Liver (tissue), 9 donors: Measurements from ENCODE around the gene SLC25A29. TPM values are rescaled to one million over a fixed set of nuclear protein-coding genes. Genes with fewer than 3 reads are reported as not detected.

ENCODE experiments used
- DNase-seq: peaks from one replicate; pipeline ENCODE4 v3.0.0-alpha.2; 2017; ENCODE audit warnings: low spot score
- H3K27ac ChIP-seq, 2 donors: one replicate each; pipeline ENCODE4 v1.7.0; 2013; ENCODE audit warnings: inconsistent platforms in 2 of 2, low read length in 2 of 2, control low read depth in 1 of 2, low read depth in 1 of 2, mild to moderate bottlenecking in 1 of 2
- H3K27me3 ChIP-seq, 4 donors: one replicate each; pipeline versions ENCODE4 v1.6.1 to v1.7.0; 2013; ENCODE audit warnings: low read length in 3 of 4, inconsistent platforms in 1 of 4, mild to moderate bottlenecking in 1 of 4, moderate library complexity in 1 of 4; ENCODE audit not compliant: control insufficient read depth in 4 of 4, insufficient read depth in 4 of 4
- H3K36me3 ChIP-seq, 4 donors: one replicate each; pipeline versions ENCODE4 v1.6.1 to v1.7.0; 2013; ENCODE audit warnings: low read length in 3 of 4, mild to moderate bottlenecking in 3 of 4, low read depth in 1 of 4, moderate library complexity in 1 of 4; ENCODE audit not compliant: control insufficient read depth in 4 of 4, insufficient read depth in 3 of 4
- H3K4me1 ChIP-seq, 4 donors: one replicate each; pipeline versions ENCODE4 v1.6.1 to v1.7.0; 2013; ENCODE audit warnings: low read length in 3 of 4, mild to moderate bottlenecking in 3 of 4, moderate library complexity in 1 of 4; ENCODE audit not compliant: control insufficient read depth in 4 of 4, insufficient read depth in 4 of 4
- H3K4me3 ChIP-seq, 3 donors: one replicate each; pipeline versions ENCODE4 v1.6.1 to v1.7.0; 2013; ENCODE audit warnings: low read length in 3 of 3, control low read depth in 1 of 3, low read depth in 1 of 3, mild to moderate bottlenecking in 1 of 3
- H3K9ac ChIP-seq, 2 donors: one replicate each; pipeline ENCODE4 v1.7.0; 2013; ENCODE audit warnings: low read length in 2 of 2, mild to moderate bottlenecking in 2 of 2, moderate library complexity in 2 of 2, control low read depth in 1 of 2, low read depth in 1 of 2
- H3K9me3 ChIP-seq, 4 donors: one replicate each; pipeline versions ENCODE4 v1.6.1 to v1.7.0; 2013; ENCODE audit warnings: low read length in 3 of 4; ENCODE audit not compliant: control insufficient read depth in 4 of 4
- EGR1 ChIP-seq, 2 donors: IDR thresholded peaks; 2 replicates each; pipeline ENCODE4 v1.6.1; 2016 to 2018; ENCODE audit warnings: antibody characterized with exemption in 2 of 2, low read depth in 2 of 2
- FOXA1 ChIP-seq: IDR thresholded peaks from 2 replicates; pipeline ENCODE4 v1.6.1; 2016; ENCODE audit warnings: antibody characterized with exemption
- FOXA2 ChIP-seq: IDR thresholded peaks from 2 replicates; pipeline ENCODE4 v1.6.1; 2016; ENCODE audit warnings: antibody characterized with exemption
- GABPA ChIP-seq, 2 donors: IDR thresholded peaks in 1 of 2; conservative IDR thresholded peaks in 1 of 2; 2 replicates each; pipeline ENCODE4 v1.6.1; 2016; ENCODE audit warnings: antibody characterized with exemption in 2 of 2, mild to moderate bottlenecking in 1 of 2, moderate library complexity in 1 of 2
- HNF4A ChIP-seq, 2 donors: conservative IDR thresholded peaks; 2 replicates each; pipeline ENCODE4 v1.6.1; 2016; ENCODE audit warnings: antibody characterized with exemption in 2 of 2, mild to moderate bottlenecking in 2 of 2
- HNF4G ChIP-seq: IDR thresholded peaks from 2 replicates; pipeline ENCODE4 v1.6.1; 2016; ENCODE audit warnings: antibody characterized with exemption
- JUND ChIP-seq, 2 donors: IDR thresholded peaks; 2 replicates each; pipeline ENCODE4 v1.6.1; 2016; ENCODE audit warnings: antibody characterized with exemption in 2 of 2
- NR2F2 ChIP-seq: IDR thresholded peaks from 2 replicates; pipeline ENCODE4 v1.6.1; 2016; ENCODE audit warnings: antibody characterized with exemption
- RAD21 ChIP-seq, 2 donors: IDR thresholded peaks; 2 replicates each; pipeline ENCODE4 v1.6.1; 2016; ENCODE audit warnings: antibody characterized with exemption in 2 of 2, mild to moderate bottlenecking in 2 of 2
- RXRA ChIP-seq, 2 donors: IDR thresholded peaks; 2 replicates each; pipeline ENCODE4 v1.6.1; 2017 to 2018; ENCODE audit warnings: antibody characterized with exemption in 2 of 2, mild to moderate bottlenecking in 1 of 2
- SP1 ChIP-seq: IDR thresholded peaks from 2 replicates; pipeline ENCODE4 v1.6.1; 2018; ENCODE audit warnings: antibody characterized with exemption, mild to moderate bottlenecking
- TAF1 ChIP-seq: conservative IDR thresholded peaks from 2 replicates; pipeline ENCODE4 v1.6.1; 2016; ENCODE audit warnings: antibody characterized with exemption, mild to moderate bottlenecking
- YY1 ChIP-seq: IDR thresholded peaks from 2 replicates; pipeline ENCODE4 v1.6.1; 2016; ENCODE audit warnings: antibody characterized with exemption, mild to moderate bottlenecking
- WGBS: extraction: QIAGEN DNeasy Blood & Tissue Kit; methylation state at CpG from one replicate; pipeline ENCODE4 v1.1.7; 2013; 5-methylcytosine and 5-hydroxymethylcytosine counted together
- polyA plus RNA-seq, 2 donors: library from polyadenylated mRNA; stranded (reverse) in 1 of 2; unstranded in 1 of 2; fragments of 200-250 nt in 1 of 2; fragments of >200 nt in 1 of 2; fragmentation: Nextera tagmentation in 1 of 2; extraction: Ambion mirVana in 1 of 2; gene quantifications; one replicate each; pipeline versions ENCODE4 v1.2.1 to v1.2.3, GENCODE V29; 2013 to 2015
- total RNA-seq, 2 donors: library from RNA; depleted of rRNA; stranded (reverse); fragments of >200 nt; gene quantifications; one replicate each; pipeline ENCODE4 v1.2.3, GENCODE V29; 2014
- TF ChIP-seq, protein P1 (sequence below): IDR thresholded peaks from 2 replicates; pipeline ENCODE4 v1.6.1; 2016; ENCODE audit warnings: antibody characterized with exemption, mild to moderate bottlenecking
- TF ChIP-seq, protein P2 (sequence below): IDR thresholded peaks from 2 replicates; pipeline ENCODE4 v1.6.1; 2016; ENCODE audit warnings: antibody characterized with exemption
- TF ChIP-seq, protein P3 (sequence below): fragments of 150-350 bp; IDR thresholded peaks from 2 replicates; pipeline ENCODE4 v1.5.1; 2017; ENCODE audit warnings: improper control_type of control experiment, low read depth, low read length; ENCODE audit not compliant: missing input control
- TF ChIP-seq, protein P4 (sequence below): IDR thresholded peaks from 2 replicates; pipeline ENCODE4 v1.6.1; 2016; ENCODE audit warnings: antibody characterized with exemption
- TF ChIP-seq, protein P5 (sequence below): IDR thresholded peaks from 2 replicates; pipeline ENCODE4 v1.6.1; 2016; ENCODE audit warnings: antibody characterized with exemption
- donor health status: healthy.
- donor health status: healthy.
- donor health status: healthy.
- donor health status: healthy.
- donor health status: healthy.

SLC25A29 gene
- total and polyA plus RNA-seq, 4 donors, result 2.4 to 13.9 (median 8.9) TPM

DNA sequence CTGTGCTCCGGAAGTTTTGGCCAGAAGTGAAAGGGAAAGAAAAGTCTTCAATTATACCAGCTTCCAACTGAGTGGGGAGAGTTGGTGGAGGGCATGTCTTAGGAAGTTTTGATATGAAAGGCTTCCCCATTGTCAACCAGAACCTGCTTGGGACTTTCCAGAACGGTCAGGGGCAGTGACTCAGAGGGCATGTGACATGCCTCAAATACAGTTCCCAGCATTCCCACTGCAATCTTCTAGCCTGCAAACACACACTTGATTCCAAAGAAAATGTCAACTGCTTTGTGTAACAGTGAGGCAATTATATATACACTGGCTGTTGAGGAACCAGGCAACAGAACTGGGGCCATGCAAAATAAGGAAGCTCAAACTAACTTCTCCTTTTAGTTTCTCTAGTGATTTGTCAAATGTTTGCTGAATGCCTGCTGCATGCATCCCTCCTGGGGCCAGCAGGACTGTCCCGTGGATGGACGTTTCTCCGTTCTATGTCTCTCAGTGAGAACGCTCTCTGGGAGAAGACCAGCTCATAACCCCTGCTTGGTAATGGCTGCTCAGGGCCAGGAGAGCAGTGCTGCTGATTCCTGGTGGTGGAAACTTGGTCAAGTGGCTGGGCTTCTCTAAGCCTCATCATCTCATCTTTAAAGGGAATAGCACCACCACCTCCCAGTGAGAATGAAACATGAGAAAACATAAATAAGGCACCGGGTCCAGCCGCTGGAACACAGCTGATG lies 35.2 kb upstream of the SLC25A29 start:
- Histone ChIP-seq H3K4me3 (no peak overlapping the region), H3K9me3 (no peaks in the 10 kb centered on the region), H3K27ac (peak overlapping the region; percentile 66 to 78), H3K27me3 (no peaks in the 10 kb centered on the region), H3K4me1 (peaks cover 0 to 6% (median 3%) of the 10 kb centered on the region in 4 donors), H3K36me3 (peaks cover 6 to 29% (median 8%) of the 10 kb centered on the region in 4 donors), H3K9ac (no peak overlapping the region)
- 68% methylated on average over 8 of the region's 8 CpGs for WGBS
- TF ChIP-seq RAD21 (IDR thresholded peaks at IDR 0.05) (peak in 1 of 2 donors; percentile 15), GABPA (IDR thresholded peaks at IDR 0.05 in 1 of 2, conservative IDR thresholded peaks at IDR 0.05 in 1 of 2) (no peak), JUND (IDR thresholded peaks at IDR 0.05) (peak; percentile 70 to 79), RXRA (IDR thresholded peaks at IDR 0.05) (peak in 1 of 2 donors; percentile 55), SP1 (peak; percentile 28), FOXA2 (no peak)
- TF ChIP-seq, protein P1, sequence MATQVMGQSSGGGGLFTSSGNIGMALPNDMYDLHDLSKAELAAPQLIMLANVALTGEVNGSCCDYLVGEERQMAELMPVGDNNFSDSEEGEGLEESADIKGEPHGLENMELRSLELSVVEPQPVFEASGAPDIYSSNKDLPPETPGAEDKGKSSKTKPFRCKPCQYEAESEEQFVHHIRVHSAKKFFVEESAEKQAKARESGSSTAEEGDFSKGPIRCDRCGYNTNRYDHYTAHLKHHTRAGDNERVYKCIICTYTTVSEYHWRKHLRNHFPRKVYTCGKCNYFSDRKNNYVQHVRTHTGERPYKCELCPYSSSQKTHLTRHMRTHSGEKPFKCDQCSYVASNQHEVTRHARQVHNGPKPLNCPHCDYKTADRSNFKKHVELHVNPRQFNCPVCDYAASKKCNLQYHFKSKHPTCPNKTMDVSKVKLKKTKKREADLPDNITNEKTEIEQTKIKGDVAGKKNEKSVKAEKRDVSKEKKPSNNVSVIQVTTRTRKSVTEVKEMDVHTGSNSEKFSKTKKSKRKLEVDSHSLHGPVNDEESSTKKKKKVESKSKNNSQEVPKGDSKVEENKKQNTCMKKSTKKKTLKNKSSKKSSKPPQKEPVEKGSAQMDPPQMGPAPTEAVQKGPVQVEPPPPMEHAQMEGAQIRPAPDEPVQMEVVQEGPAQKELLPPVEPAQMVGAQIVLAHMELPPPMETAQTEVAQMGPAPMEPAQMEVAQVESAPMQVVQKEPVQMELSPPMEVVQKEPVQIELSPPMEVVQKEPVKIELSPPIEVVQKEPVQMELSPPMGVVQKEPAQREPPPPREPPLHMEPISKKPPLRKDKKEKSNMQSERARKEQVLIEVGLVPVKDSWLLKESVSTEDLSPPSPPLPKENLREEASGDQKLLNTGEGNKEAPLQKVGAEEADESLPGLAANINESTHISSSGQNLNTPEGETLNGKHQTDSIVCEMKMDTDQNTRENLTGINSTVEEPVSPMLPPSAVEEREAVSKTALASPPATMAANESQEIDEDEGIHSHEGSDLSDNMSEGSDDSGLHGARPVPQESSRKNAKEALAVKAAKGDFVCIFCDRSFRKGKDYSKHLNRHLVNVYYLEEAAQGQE, result no peak
- no peak for DNase-seq

DNA sequence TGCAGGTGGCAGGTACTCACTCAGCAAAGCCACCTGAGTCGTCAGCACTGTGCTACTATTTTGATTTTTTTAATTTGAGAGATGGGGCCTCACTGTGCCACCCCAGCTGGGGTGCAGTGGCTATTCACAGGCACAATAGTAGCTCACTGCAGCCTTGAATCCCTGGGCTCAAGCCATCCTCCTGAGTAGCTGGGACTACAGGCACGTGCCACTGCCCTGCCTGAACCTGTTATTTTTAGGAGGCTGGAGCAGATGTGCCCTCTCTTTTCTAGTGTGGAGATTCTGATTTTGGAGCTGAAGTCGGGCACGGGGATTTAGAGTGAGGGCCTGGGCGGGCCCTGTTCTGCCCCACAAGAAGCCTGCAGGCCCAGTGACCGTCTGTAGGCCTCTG lies 34.2 kb upstream of the SLC25A29 start:
- Histone ChIP-seq H3K9ac (no peak overlapping the region), H3K36me3 (peaks cover 6 to 24% (median 8%) of the 10 kb centered on the region in 4 donors), H3K9me3 (no peaks in the 10 kb centered on the region), H3K4me1 (peaks cover 0 to 6% (median 3%) of the 10 kb centered on the region in 4 donors), H3K27me3 (no peaks in the 10 kb centered on the region), H3K4me3 (no peak overlapping the region), H3K27ac (peak overlapping the region; percentile 51 to 78)
- DNase-seq, result no peak
- TF ChIP-seq HNF4G (no peak), NR2F2 (no peak), TAF1 (no peak), GABPA (IDR thresholded peaks at IDR 0.05 in 1 of 2, conservative IDR thresholded peaks at IDR 0.05 in 1 of 2) (no peak), EGR1 (IDR thresholded peaks at IDR 0.05; ENCODE audit: low read depth in 2 of 2) (no peak), RXRA (IDR thresholded peaks at IDR 0.05) (no peak), SP1 (no peak), RAD21 (IDR thresholded peaks at IDR 0.05) (no peak), HNF4A (conservative IDR thresholded peaks at IDR 0.05) (no peak), YY1 (no peak), JUND (IDR thresholded peaks at IDR 0.05) (no peak), FOXA1 (no peak), FOXA2 (no peak)
- TF ChIP-seq, protein P1, result no peak
- TF ChIP-seq, protein P2, sequence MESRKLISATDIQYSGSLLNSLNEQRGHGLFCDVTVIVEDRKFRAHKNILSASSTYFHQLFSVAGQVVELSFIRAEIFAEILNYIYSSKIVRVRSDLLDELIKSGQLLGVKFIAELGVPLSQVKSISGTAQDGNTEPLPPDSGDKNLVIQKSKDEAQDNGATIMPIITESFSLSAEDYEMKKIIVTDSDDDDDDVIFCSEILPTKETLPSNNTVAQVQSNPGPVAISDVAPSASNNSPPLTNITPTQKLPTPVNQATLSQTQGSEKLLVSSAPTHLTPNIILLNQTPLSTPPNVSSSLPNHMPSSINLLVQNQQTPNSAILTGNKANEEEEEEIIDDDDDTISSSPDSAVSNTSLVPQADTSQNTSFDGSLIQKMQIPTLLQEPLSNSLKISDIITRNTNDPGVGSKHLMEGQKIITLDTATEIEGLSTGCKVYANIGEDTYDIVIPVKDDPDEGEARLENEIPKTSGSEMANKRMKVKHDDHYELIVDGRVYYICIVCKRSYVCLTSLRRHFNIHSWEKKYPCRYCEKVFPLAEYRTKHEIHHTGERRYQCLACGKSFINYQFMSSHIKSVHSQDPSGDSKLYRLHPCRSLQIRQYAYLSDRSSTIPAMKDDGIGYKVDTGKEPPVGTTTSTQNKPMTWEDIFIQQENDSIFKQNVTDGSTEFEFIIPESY, result no peak
- TF ChIP-seq, protein P3, sequence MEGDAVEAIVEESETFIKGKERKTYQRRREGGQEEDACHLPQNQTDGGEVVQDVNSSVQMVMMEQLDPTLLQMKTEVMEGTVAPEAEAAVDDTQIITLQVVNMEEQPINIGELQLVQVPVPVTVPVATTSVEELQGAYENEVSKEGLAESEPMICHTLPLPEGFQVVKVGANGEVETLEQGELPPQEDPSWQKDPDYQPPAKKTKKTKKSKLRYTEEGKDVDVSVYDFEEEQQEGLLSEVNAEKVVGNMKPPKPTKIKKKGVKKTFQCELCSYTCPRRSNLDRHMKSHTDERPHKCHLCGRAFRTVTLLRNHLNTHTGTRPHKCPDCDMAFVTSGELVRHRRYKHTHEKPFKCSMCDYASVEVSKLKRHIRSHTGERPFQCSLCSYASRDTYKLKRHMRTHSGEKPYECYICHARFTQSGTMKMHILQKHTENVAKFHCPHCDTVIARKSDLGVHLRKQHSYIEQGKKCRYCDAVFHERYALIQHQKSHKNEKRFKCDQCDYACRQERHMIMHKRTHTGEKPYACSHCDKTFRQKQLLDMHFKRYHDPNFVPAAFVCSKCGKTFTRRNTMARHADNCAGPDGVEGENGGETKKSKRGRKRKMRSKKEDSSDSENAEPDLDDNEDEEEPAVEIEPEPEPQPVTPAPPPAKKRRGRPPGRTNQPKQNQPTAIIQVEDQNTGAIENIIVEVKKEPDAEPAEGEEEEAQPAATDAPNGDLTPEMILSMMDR, result no peak
- TF ChIP-seq, protein P4, sequence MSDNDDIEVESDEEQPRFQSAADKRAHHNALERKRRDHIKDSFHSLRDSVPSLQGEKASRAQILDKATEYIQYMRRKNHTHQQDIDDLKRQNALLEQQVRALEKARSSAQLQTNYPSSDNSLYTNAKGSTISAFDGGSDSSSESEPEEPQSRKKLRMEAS, result no peak
- TF ChIP-seq, protein P5, sequence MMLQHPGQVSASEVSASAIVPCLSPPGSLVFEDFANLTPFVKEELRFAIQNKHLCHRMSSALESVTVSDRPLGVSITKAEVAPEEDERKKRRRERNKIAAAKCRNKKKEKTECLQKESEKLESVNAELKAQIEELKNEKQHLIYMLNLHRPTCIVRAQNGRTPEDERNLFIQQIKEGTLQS, result no peak
- 88% methylated on average over 6 of the region's 6 CpGs for WGBS
